Measurements from ENCODE around the gene DNAI1. TPM values are rescaled to one million over a fixed set of nuclear protein-coding genes. Genes with fewer than 3 reads are reported as not detected.

The DNAI1 gene
- polyA plus RNA-seq, 1 of the 3 experiments (the other 2 are of a cell fraction): 0.46 TPM

GRCh38 chr9:34546102-34546833 lies 87.7 kb downstream of the DNAI1 start:
- no peaks in the 10 kb centered on the region for H3K79me2 ChIP-seq (ENCODE audit: insufficient read depth)
- TF ChIP-seq YY1 (IDR thresholded peaks at IDR 0.05; ENCODE audit: low read depth) (no peak), EZH2phosphoT487 (IDR thresholded peaks at IDR 0.05; ENCODE audit: borderline replicate concordance, low read depth) (no peak), RFX5 (IDR thresholded peaks at IDR 0.05; ENCODE audit: low read length) (no peak), REST (IDR thresholded peaks at IDR 0.05; ENCODE audit: low read depth, low read length) (no peak), PBX3 (IDR thresholded peaks at IDR 0.05) (no peak), RXRA (IDR thresholded peaks at IDR 0.05; ENCODE audit: borderline replicate concordance, low read depth) (no peak), GATA2 (CRISPR knock-in tag; IDR thresholded peaks at IDR 0.05) (no peak), TCF12 (IDR thresholded peaks at IDR 0.05) (no peak), SIN3A (IDR thresholded peaks at IDR 0.05; ENCODE audit: borderline replicate concordance, low read depth, low read length) (no peak), MXI1 (IDR thresholded peaks at IDR 0.05; ENCODE audit: low read depth, low read length) (no peak), RAD21 (IDR thresholded peaks at IDR 0.05; ENCODE audit: low read length) (no peak), ELF1 (IDR thresholded peaks at IDR 0.05) (no peak)
- DNase-seq: peak; percentile 49
- no peaks in the 10 kb centered on the region for H3K36me3 ChIP-seq (replicated peaks in 1 of 2; ENCODE audit: control insufficient read depth in 1 of 2, insufficient read depth in 2 of 2, low read length in 1 of 2)
- H3K4me1 ChIP-seq (ENCODE audit: control insufficient read depth in 1 of 2, insufficient read depth in 2 of 2, low read depth in 1 of 2, low read length in 1 of 2): peaks cover 0 to 37% of the 10 kb centered on the region in 2 experiments; a peak in 1 of 4 replicates
- no peak overlapping the region for H2AFZ ChIP-seq (ENCODE audit: low read depth)
- no peak overlapping the region for H3K4me2 ChIP-seq
- H3K9ac ChIP-seq: no peak overlapping the region
- WGBS (ENCODE audit: low lambda C conversion rate): 71% methylated on average over 5 of the region's 7 CpGs
- H3K4me3 ChIP-seq (ENCODE audit: low read depth in 2 of 2, low read length in 1 of 2): no peak overlapping the region
- ChIA-PET CTCF (interaction anchor here (0.6 to 18.0 kb wide), 26 partner anchors 8 to 212 kb away, joined by 3 to 507 read pairs (median 23); partner anchors contain the start of genes CNTFR and ENHO), POLR2A (no interaction called here)
- no peak overlapping the region; a peak in 1 of 4 replicates for H3K27ac ChIP-seq (ENCODE audit: low read depth in 2 of 2, low read length in 1 of 2)
- H3F3A ChIP-seq (replicated peaks; ENCODE audit: insufficient read depth): no peaks in the 10 kb centered on the region
- no peaks in the 10 kb centered on the region for H3K9me3 ChIP-seq
- H3K27me3 ChIP-seq (ENCODE audit: insufficient read depth): peaks cover 5% of the 10 kb centered on the region; the same call in 1 of the 2 replicates
- H3K9me2 ChIP-seq: no peaks in the 10 kb centered on the region
- no peaks in the 10 kb centered on the region for H4K20me1 ChIP-seq (ENCODE audit: insufficient read depth)
